ENCODE measurements around the gene RANBP9.

Gene RANBP9

GRCh38 chr6:13593103-13593502 lies 118.5 kb downstream of the RANBP9 start:
- Histone ChIP-seq H3K9me3 (no peaks in the 10 kb centered on the region), H3K4me1 (no peaks in the 10 kb centered on the region), H3K4me3 (ENCODE audit: low read depth, low read length) (no peak overlapping the region), H3K27me3 (no peaks in the 10 kb centered on the region), H3K36me3 (no peaks in the 10 kb centered on the region)
- TF ChIP-seq, protein P1, sequence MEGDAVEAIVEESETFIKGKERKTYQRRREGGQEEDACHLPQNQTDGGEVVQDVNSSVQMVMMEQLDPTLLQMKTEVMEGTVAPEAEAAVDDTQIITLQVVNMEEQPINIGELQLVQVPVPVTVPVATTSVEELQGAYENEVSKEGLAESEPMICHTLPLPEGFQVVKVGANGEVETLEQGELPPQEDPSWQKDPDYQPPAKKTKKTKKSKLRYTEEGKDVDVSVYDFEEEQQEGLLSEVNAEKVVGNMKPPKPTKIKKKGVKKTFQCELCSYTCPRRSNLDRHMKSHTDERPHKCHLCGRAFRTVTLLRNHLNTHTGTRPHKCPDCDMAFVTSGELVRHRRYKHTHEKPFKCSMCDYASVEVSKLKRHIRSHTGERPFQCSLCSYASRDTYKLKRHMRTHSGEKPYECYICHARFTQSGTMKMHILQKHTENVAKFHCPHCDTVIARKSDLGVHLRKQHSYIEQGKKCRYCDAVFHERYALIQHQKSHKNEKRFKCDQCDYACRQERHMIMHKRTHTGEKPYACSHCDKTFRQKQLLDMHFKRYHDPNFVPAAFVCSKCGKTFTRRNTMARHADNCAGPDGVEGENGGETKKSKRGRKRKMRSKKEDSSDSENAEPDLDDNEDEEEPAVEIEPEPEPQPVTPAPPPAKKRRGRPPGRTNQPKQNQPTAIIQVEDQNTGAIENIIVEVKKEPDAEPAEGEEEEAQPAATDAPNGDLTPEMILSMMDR (IDR thresholded peaks at IDR 0.05; ENCODE audit: low read depth, low read length), result no peak
- no peak for DNase-seq

DNA sequence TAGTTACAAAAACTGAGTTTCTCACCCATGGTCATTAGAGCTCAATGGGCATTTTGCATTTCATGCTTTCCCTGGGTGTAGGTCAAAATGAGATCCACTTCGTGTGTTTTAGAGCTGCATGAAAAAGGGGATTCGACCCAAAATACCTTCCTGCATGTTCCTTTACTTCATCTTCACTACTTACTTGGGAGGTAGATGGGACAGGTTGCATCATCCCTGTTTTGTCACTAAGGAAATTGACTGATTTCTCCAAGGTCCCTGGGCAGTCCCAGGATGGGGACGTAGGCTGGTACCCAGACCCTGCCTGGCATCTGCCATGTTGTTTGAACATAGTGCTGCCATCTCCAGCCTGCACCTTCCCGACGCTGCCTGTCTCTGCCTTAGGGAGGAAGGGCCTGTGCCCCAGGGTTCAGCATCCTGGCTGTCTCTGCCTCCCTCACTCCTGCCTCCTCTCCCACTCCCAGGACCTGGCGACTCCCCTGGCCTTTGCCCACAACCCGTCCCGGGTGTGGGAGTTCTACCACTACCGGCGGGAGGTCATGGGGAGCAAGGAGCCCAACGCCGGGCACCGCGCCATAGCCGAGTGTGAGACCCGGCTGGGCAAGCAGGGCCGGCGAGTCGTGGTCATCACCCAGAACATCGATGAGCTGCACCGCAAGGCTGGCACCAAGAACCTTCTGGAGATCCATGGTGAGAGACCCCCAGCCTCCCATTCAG lies 120.3 kb downstream of the RANBP9 start:
- Histone ChIP-seq H3K9me3 (no peaks in the 10 kb centered on the region), H3K4me3 (ENCODE audit: low read depth, low read length) (no peak overlapping the region), H3K36me3 (no peaks in the 10 kb centered on the region), H3K4me1 (no peaks in the 10 kb centered on the region), H3K27me3 (no peaks in the 10 kb centered on the region)
- TF ChIP-seq, protein P1 (IDR thresholded peaks at IDR 0.05; ENCODE audit: low read depth, low read length), result no peak
- DNase-seq, result no peak

DNA sequence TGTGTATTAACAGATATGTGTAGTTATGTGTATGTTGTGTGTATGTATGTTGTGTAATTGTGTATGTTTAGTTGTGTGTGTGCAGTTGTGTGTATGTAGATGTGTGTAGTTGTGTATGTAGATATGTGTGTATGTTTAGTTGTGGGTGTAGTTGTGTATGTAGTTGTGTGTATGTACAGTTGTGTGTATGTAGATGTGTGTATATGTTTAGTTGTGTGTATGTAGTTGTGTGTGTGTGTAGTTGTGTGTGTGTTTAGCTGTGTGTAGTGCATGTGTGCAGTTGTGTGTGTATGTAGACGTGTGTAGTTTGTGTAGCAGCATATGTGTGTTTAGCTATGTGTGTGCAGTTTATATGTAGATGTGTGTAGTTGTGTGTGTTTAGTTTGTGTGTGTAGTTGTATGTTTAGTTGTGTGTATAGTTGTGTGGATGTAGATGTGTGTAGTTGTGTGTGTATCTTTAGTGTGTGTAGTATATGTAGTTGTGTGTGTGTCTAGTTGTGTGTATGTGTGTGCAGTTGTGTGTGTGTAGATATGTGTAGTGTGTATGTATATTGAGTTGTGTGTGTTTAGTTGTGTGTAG lies 121.0 kb downstream of the RANBP9 start:
- Histone ChIP-seq H3K4me1 (no peaks in the 10 kb centered on the region), H3K4me3 (ENCODE audit: low read depth, low read length) (no peak overlapping the region), H3K27me3 (no peaks in the 10 kb centered on the region), H3K36me3 (no peaks in the 10 kb centered on the region), H3K9me3 (no peaks in the 10 kb centered on the region)
- DNase-seq, result no peak
- TF ChIP-seq, protein P1 (IDR thresholded peaks at IDR 0.05; ENCODE audit: low read depth, low read length), result no peak

DNA sequence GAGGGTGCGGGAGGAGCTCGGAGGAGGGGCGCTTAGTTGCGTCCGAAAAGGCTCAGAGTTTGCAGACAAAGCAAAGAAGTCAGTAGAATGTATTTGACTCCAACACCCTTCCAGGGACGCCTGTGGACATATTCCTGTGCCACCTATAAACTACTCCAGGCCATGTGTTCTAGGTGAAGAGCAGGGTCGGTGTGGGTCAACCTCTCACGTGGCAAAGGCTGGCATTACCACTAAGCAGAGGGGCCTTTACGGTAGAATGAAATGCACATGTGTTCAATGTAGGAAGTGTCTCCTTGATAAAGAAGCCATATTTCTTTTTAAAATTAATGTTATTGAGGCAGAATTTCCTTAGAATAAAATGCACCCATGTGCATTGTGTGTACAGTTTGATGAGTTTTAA lies 121.8 kb downstream of the RANBP9 start:
- no peak overlapping the region for H3K4me3 ChIP-seq (ENCODE audit: low read depth, low read length)
- DNase-seq, result no peak
- H3K36me3 ChIP-seq, result no peaks in the 10 kb centered on the region
- H3K9me3 ChIP-seq, result no peaks in the 10 kb centered on the region
- H3K4me1 ChIP-seq, result no peaks in the 10 kb centered on the region
- TF ChIP-seq, protein P1 (IDR thresholded peaks at IDR 0.05; ENCODE audit: low read depth, low read length), result no peak
- no peaks in the 10 kb centered on the region for H3K27me3 ChIP-seq

- Histone ChIP-seq H3K36me3 (no peaks in the 10 kb centered on the region), H3K4me3 (ENCODE audit: low read depth, low read length) (no peak overlapping the region), H3K4me1 (no peaks in the 10 kb centered on the region), H3K27me3 (no peaks in the 10 kb centered on the region), H3K9me3 (no peaks in the 10 kb centered on the region)
- DNase-seq, result no peak
- TF ChIP-seq, protein P1 (IDR thresholded peaks at IDR 0.05; ENCODE audit: low read depth, low read length), result no peak
Measured at GRCh38 chr6:13586603-13587542, 124.8 kb downstream of the RANBP9 start.

Data from BE2C (cell line).